Measurements from ENCODE around the gene ZFHX3. TPM values are rescaled to one million over a fixed set of nuclear protein-coding genes. Genes with fewer than 3 reads are reported as not detected.

The ZFHX3 gene
- total and polyA plus RNA-seq, 4 donors = 2.6 to 32.7 (median 14.7) TPM

GRCh38 chr16:72846594-72846993, 201.3 kb downstream of the ZFHX3 start:
- Histone ChIP-seq H3K4me1 (ENCODE audit: control insufficient read depth in 5 of 5, insufficient read depth in 5 of 5, low read length in 5 of 5) (peaks cover 8 to 25% (median 14%) of the 10 kb centered on the region in 5 donors), H3K9me3 (ENCODE audit: control insufficient read depth in 4 of 4, insufficient read depth in 3 of 4, low read length in 3 of 4) (no peaks in the 10 kb centered on the region), H3K27me3 (ENCODE audit: control insufficient read depth in 3 of 3, insufficient read depth in 3 of 3, low read length in 2 of 3) (no peaks in the 10 kb centered on the region), H3K36me3 (ENCODE audit: control insufficient read depth in 4 of 4, insufficient read depth in 4 of 4, low read length in 4 of 4) (no peaks in the 10 kb centered on the region), H3K27ac (ENCODE audit: low read depth in 1 of 2, low read length in 1 of 2) (no peak overlapping the region), H3K9ac (ENCODE audit: insufficient read depth in 1 of 2, low read length in 2 of 2) (no peak overlapping the region), H3K4me3 (no peak overlapping the region)
- no peak for ATAC-seq (ENCODE audit: insufficient read depth, low FRiP score)
- 66 to 73% methylated on average over 8 of the region's 8 CpGs for WGBS, 2 donors
- no peak for DNase-seq
- TF ChIP-seq CTCF (IDR thresholded peaks at IDR 0.05; ENCODE audit: control extremely low read depth, extremely low read depth) = no peak

GRCh38 chr16:72845322-72846020, 202.5 kb downstream of the ZFHX3 start:
- no peak for DNase-seq
- peaks cover 9 to 31% (median 16%) of the 10 kb centered on the region in 5 donors for H3K4me1 ChIP-seq (ENCODE audit: control insufficient read depth in 5 of 5, insufficient read depth in 5 of 5, low read length in 5 of 5)
- no peak overlapping the region for H3K27ac ChIP-seq (ENCODE audit: low read depth in 1 of 2, low read length in 1 of 2)
- H3K36me3 ChIP-seq (ENCODE audit: control insufficient read depth in 4 of 4, insufficient read depth in 4 of 4, low read length in 4 of 4) = no peaks in the 10 kb centered on the region
- H3K27me3 ChIP-seq (ENCODE audit: control insufficient read depth in 3 of 3, insufficient read depth in 3 of 3, low read length in 2 of 3) = no peaks in the 10 kb centered on the region
- WGBS, 2 donors = 93 to 98% methylated on average over 16 of the region's 16 CpGs
- no peak overlapping the region for H3K9ac ChIP-seq (ENCODE audit: insufficient read depth in 1 of 2, low read length in 2 of 2)
- TF ChIP-seq CTCF (IDR thresholded peaks at IDR 0.05; ENCODE audit: control extremely low read depth, extremely low read depth) = no peak
- ATAC-seq (ENCODE audit: insufficient read depth, low FRiP score) = no peak
- no peak overlapping the region for H3K4me3 ChIP-seq
- H3K9me3 ChIP-seq (ENCODE audit: control insufficient read depth in 4 of 4, insufficient read depth in 3 of 4, low read length in 3 of 4) = no peaks in the 10 kb centered on the region

- Histone ChIP-seq H3K4me3 (no peak overlapping the region), H3K27ac (ENCODE audit: low read depth in 1 of 2, low read length in 1 of 2) (no peak overlapping the region), H3K9me3 (ENCODE audit: control insufficient read depth in 4 of 4, insufficient read depth in 3 of 4, low read length in 3 of 4) (no peaks in the 10 kb centered on the region), H3K27me3 (ENCODE audit: control insufficient read depth in 3 of 3, insufficient read depth in 3 of 3, low read length in 2 of 3) (no peaks in the 10 kb centered on the region), H3K9ac (ENCODE audit: insufficient read depth in 1 of 2, low read length in 2 of 2) (no peak overlapping the region), H3K4me1 (ENCODE audit: control insufficient read depth in 5 of 5, insufficient read depth in 5 of 5, low read length in 5 of 5) (peaks cover 6 to 30% (median 20%) of the 10 kb centered on the region in 5 donors), H3K36me3 (ENCODE audit: control insufficient read depth in 4 of 4, insufficient read depth in 4 of 4, low read length in 4 of 4) (no peaks in the 10 kb centered on the region)
- no peak for TF ChIP-seq CTCF (IDR thresholded peaks at IDR 0.05; ENCODE audit: control extremely low read depth, extremely low read depth)
- 47 to 69% methylated on average over 11 of the region's 11 CpGs for WGBS, 2 donors
- ATAC-seq (ENCODE audit: insufficient read depth, low FRiP score) (no peak), DNase-seq (no peak)
These were observed 203.6 kb downstream of the ZFHX3 start for GRCh38 chr16:72844225-72844920.
